GM10266 (cell line): Measurements from ENCODE around the gene KCTD20.

Experiments used
- DNase-seq: peaks from one replicate; pipeline ENCODE4 v3.0.0; 2012; ENCODE audit errors: extremely low spot score
- TF ChIP-seq, protein P1 (sequence below): IDR thresholded peaks from 2 replicates; pipeline ENCODE4 v1.5.1; 2012; ENCODE audit warnings: mild to moderate bottlenecking, low read depth; ENCODE audit not compliant: control insufficient read depth, insufficient read depth; ENCODE audit errors: missing control alignments

The KCTD20 gene

DNA sequence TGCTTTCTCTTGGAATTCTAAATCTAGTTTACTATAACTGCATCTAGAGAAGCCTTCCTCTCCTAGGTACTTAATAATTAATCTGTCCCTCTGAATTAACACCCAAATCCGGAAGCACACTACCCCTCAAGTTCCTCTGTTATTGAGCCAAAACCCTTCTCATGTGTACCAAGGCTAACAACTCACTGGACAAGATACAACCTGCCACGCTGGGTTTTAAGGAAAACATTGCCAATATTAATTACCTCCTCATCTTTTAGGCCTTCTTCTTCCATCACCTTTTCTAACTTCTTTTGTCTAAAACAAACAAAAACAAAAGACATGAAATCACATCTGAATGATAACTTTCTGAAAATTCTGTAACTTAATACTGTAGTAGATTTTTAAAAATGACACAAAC, 82.5 kb downstream of the KCTD20 start:
- TF ChIP-seq, protein P1, sequence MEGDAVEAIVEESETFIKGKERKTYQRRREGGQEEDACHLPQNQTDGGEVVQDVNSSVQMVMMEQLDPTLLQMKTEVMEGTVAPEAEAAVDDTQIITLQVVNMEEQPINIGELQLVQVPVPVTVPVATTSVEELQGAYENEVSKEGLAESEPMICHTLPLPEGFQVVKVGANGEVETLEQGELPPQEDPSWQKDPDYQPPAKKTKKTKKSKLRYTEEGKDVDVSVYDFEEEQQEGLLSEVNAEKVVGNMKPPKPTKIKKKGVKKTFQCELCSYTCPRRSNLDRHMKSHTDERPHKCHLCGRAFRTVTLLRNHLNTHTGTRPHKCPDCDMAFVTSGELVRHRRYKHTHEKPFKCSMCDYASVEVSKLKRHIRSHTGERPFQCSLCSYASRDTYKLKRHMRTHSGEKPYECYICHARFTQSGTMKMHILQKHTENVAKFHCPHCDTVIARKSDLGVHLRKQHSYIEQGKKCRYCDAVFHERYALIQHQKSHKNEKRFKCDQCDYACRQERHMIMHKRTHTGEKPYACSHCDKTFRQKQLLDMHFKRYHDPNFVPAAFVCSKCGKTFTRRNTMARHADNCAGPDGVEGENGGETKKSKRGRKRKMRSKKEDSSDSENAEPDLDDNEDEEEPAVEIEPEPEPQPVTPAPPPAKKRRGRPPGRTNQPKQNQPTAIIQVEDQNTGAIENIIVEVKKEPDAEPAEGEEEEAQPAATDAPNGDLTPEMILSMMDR, result no peak

DNA sequence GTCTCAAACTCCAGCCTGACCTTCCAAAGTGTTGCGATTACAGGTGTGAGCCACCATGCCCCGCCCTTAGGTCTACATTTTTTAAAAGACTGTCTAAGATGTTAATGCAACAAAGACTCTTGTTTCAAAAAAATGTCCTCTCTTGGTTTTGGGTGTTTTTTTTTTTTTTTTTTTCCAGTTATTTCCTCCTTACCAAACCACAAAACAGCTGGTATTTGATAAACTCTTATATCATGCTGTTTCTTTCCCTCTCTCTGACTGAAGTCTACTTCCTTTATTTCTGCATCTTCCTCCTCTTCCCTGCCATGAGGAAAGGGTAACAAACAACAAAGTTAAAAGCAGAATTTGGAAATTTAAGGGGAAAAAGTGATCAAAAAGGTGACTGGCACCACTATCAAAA, 83.3 kb downstream of the KCTD20 start:
- DNase-seq, result no peak
- TF ChIP-seq, protein P1, result no peak

More for the DNA sequence above, 82.5 kb downstream of the KCTD20 start:
- no peak for DNase-seq

DNA sequence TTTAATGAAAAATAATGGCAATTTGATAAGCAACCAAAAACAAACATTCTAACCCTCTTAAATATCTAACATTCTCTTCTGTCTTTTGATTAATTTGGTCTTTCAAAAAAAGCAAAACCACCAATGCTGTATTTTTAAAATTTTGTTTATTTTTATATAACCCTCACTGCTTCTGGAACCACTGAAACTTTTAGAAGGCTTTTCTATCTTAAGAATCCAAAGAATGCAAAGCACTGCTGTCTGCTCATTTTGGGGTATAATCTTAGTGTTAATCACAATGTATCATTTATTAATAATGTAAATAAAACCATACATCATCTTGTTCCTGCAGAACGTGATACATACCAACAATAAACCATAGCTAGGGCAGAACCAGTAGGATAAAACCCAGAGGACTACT, 90.5 kb downstream of the KCTD20 start:
- DNase-seq, result no peak
- TF ChIP-seq, protein P1, result no peak

DNA sequence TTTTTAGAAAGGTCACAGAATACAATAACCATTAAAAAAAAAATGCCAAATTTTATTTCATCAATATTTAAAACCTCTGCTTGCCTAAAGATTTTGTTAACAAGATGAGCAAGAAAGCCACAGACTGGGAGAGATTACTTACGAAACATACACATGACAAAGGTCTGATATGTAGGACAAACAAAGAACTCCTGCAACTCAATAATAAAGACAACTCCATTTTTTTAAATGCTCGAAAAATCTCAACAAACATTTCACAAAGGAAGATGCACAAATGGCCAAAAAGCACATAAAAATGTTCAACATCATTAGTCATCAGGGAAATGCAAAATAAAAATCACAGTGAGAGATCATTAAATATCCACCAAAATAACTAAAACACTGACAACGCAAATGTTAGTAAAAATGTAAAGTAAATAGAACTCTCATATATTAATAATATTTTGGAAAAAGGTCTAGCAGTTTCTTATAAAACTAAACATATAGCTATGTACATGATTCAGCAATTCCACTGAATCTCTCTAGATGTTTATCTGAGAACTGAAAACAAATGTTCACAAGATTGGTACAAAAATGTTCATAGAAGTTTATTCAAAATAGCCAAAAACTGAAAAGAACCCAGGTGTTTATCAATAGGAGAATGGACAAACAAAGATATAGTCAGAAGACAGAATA, 94.2 kb downstream of the KCTD20 start:
- TF ChIP-seq, protein P1, result no peak

DNA sequence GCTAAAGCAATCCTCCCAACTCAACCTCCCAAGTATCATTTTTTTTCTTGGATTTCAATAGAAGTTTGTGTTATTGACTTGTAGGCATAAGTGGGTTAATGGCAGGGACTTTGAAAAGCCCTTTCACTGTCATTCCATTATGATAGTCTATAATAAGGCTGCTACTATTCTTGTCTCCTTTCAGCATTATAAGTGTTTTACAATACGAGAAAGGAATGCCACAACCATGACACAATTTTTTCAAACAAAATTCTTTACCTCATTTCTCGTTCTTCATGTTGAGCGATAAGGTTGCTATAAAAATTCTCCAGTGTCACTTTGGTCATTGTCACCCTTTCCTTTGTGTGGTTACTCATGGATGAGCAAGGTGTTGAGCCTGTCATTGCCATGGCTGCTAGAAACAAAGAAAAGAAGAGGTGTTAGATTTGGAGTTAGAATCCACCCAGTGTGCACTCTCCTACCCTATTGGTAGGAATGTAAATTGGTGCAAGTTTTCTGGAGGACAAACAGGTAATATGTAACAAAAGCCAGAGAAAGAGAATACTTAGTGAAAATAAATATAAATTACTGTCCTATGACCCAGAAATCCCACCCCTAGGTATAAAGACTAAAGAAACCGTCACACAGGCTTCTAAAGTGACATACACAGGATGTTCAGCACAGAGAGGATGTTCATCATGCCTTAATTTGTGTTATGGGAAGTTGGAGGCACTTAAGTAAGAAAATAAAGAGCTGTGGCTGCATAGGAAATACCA, 97.2 kb downstream of the KCTD20 start:
- TF ChIP-seq, protein P1, result no peak
- no peak for DNase-seq

More for the DNA sequence above, 94.2 kb downstream of the KCTD20 start:
- DNase-seq, result no peak
